HG02885 (cell line): ENCODE measurements around the gene KNTC1.
"Not testable (repeated sequence)": the region's sequence is repeated elsewhere in the genome, so short reads cannot be mapped to it uniquely, and the experiment has no call there.

Experiments
- ATAC-seq: cut with Tn5 transposase; IDR thresholded peaks from one replicate; pipeline ENCODE4 v1.9.1; 2021; ENCODE audit warnings: mild to moderate bottlenecking; ENCODE audit not compliant: unreplicated experiment, poor library complexity

KNTC1 gene

GRCh38 chr12:122526683-122527477, at the start of gene KNTC1, which contains the start of gene RSRC2:
KNTC1 (plus strand) TSS chr12:122527249; CDS start chr12:122530064, 2,815 bp downstream.
RSRC2 (minus strand) TSS chr12:122526936; CDS start chr12:122526853, 83 bp downstream.
- peak; percentile 93 for ATAC-seq

GRCh38 chr12:122480753-122481152, 46.3 kb upstream of the KNTC1 start:
- no peak for ATAC-seq

GRCh38 chr12:122481861-122482260, 45.2 kb upstream of the KNTC1 start:
- no peak for ATAC-seq

- ATAC-seq, result no peak
Measured at GRCh38 chr12:122483969-122484368, 43.1 kb upstream of the KNTC1 start.

GRCh38 chr12:122484385-122484784, 42.7 kb upstream of the KNTC1 start:
- ATAC-seq, result not testable (repeated sequence)

- not testable (repeated sequence) for ATAC-seq
Measured at GRCh38 chr12:122486360-122486759, 40.7 kb upstream of the KNTC1 start.

GRCh38 chr12:122486805-122487426, 40.1 kb upstream of the KNTC1 start:
- ATAC-seq, result no peak

GRCh38 chr12:122487807-122488206, 39.2 kb upstream of the KNTC1 start:
- ATAC-seq, result not testable (repeated sequence)

- no peak for ATAC-seq
Measured at GRCh38 chr12:122489038-122489437, 38.0 kb upstream of the KNTC1 start.

GRCh38 chr12:122491991-122492390, 35.1 kb upstream of the KNTC1 start:
- ATAC-seq, result no peak

GRCh38 chr12:122493222-122493621, 33.8 kb upstream of the KNTC1 start:
- ATAC-seq, result not testable (repeated sequence)

GRCh38 chr12:122495258-122495657, 31.8 kb upstream of the KNTC1 start:
- no peak for ATAC-seq

GRCh38 chr12:122499991-122500684, 26.9 kb upstream of the KNTC1 start:
- peak; percentile 14 for ATAC-seq

- peak; percentile 92 for ATAC-seq
Measured at GRCh38 chr12:122500685-122501488, 26.2 kb upstream of the KNTC1 start, which contains the start of gene ZCCHC8. ZCCHC8 (minus strand) TSS chr12:122500932; CDS start chr12:122500840, 92 bp downstream.

GRCh38 chr12:122501489-122501989, 25.5 kb upstream of the KNTC1 start:
- no peak for ATAC-seq

- no peak for ATAC-seq
Measured at GRCh38 chr12:122503147-122503751, 23.8 kb upstream of the KNTC1 start.

GRCh38 chr12:122503783-122504590, 23.1 kb upstream of the KNTC1 start:
- no peak for ATAC-seq

GRCh38 chr12:122505419-122506051, 21.5 kb upstream of the KNTC1 start:
- ATAC-seq, result no peak
